Measurements from ENCODE around the gene RAD51B. TPM values are rescaled to one million over a fixed set of nuclear protein-coding genes. Genes with fewer than 3 reads are reported as not detected.
"Not testable (repeated sequence)": the region's sequence is repeated elsewhere in the genome, so short reads cannot be mapped to it uniquely, and the experiment has no call there.

RAD51B gene
- total RNA-seq, 1 donor from 2014 or later: 14.7 TPM

- no peak for DNase-seq (ENCODE audit: low spot score)
Observed at GRCh38 chr14:68167383-68168087, 348.0 kb downstream of the RAD51B start.

- DNase-seq (ENCODE audit: low spot score): no peak
Observed at GRCh38 chr14:68168460-68169109, 349.0 kb downstream of the RAD51B start.

- DNase-seq (ENCODE audit: low spot score): no peak
Observed at GRCh38 chr14:68172216-68172615, 352.6 kb downstream of the RAD51B start.

GRCh38 chr14:68172627-68173026, 353.0 kb downstream of the RAD51B start:
- DNase-seq (ENCODE audit: low spot score): no peak

- no peak for DNase-seq (ENCODE audit: low spot score)
Observed at GRCh38 chr14:68173227-68173972, 353.8 kb downstream of the RAD51B start.

GRCh38 chr14:68174446-68174845, 354.9 kb downstream of the RAD51B start:
- no peak for DNase-seq (ENCODE audit: low spot score)

- no peak for DNase-seq (ENCODE audit: low spot score)
Observed at GRCh38 chr14:68176687-68177086, 357.1 kb downstream of the RAD51B start.

- no peak for DNase-seq (ENCODE audit: low spot score)
Observed at GRCh38 chr14:68177728-68178127, 358.1 kb downstream of the RAD51B start.

GRCh38 chr14:68178282-68178681, 358.7 kb downstream of the RAD51B start:
- no peak for DNase-seq (ENCODE audit: low spot score)

GRCh38 chr14:68181519-68182326, 362.1 kb downstream of the RAD51B start:
- DNase-seq (ENCODE audit: low spot score): no peak

GRCh38 chr14:68182492-68182891, 362.9 kb downstream of the RAD51B start:
- DNase-seq (ENCODE audit: low spot score): no peak

- DNase-seq (ENCODE audit: low spot score): not testable (repeated sequence)
Observed at GRCh38 chr14:68186500-68187276, 367.1 kb downstream of the RAD51B start.

GRCh38 chr14:68188174-68188573, 368.6 kb downstream of the RAD51B start:
- DNase-seq (ENCODE audit: low spot score): no peak

GRCh38 chr14:68190032-68190431, 370.5 kb downstream of the RAD51B start:
- no peak for DNase-seq (ENCODE audit: low spot score)

- DNase-seq (ENCODE audit: low spot score): no peak
Observed at GRCh38 chr14:68191567-68192321, 372.2 kb downstream of the RAD51B start.

GRCh38 chr14:68192935-68193334, 373.4 kb downstream of the RAD51B start:
- no peak for DNase-seq (ENCODE audit: low spot score)

- no peak for DNase-seq (ENCODE audit: low spot score)
Observed at GRCh38 chr14:68193970-68194681, 374.5 kb downstream of the RAD51B start.

GRCh38 chr14:68195126-68195525, 375.5 kb downstream of the RAD51B start:
- no peak for DNase-seq (ENCODE audit: low spot score)

Measured in mesenteric fat pad (tissue), 1 donor.